HG02610 (cell line): Measurements from ENCODE around the gene MYRF.

Experiments used
- ATAC-seq: cut with Tn5 transposase; IDR thresholded peaks from one replicate; pipeline ENCODE4 v1.9.1; 2021; ENCODE audit warnings: mild to moderate bottlenecking, moderate library complexity; ENCODE audit not compliant: unreplicated experiment

MYRF gene

GRCh38 chr11:61814958-61815789, 62.7 kb downstream of the MYRF start:
- ATAC-seq: peak; percentile 50

GRCh38 chr11:61815790-61816735, 63.6 kb downstream of the MYRF start:
- ATAC-seq: peak; percentile 24

GRCh38 chr11:61816736-61817455, 64.5 kb downstream of the MYRF start, which contains the start of gene FADS1:
TSS of gene FADS1 (minus strand) at chr11:61817003. CDS start at chr11:61816929, 74 bp downstream.
- peak; percentile 43 for ATAC-seq

- ATAC-seq: no peak
Observed at GRCh38 chr11:61817471-61818202, 65.2 kb downstream of the MYRF start.

- no peak for ATAC-seq
Observed at GRCh38 chr11:61820174-61820573, 67.7 kb downstream of the MYRF start.

GRCh38 chr11:61826930-61827570, 74.6 kb downstream of the MYRF start:
- ATAC-seq: peak; percentile 1

GRCh38 chr11:61827571-61828378, 75.3 kb downstream of the MYRF start, which contains the start of gene FADS2:
TSS of gene FADS2 (plus strand) at chr11:61828300. CDS start at chr11:61828391, 91 bp downstream.
- peak; percentile 62 for ATAC-seq

GRCh38 chr11:61828379-61828628, 75.9 kb downstream of the MYRF start:
- no peak for ATAC-seq

GRCh38 chr11:61828629-61829407, 76.4 kb downstream of the MYRF start:
- no peak for ATAC-seq

- no peak for ATAC-seq
Observed at GRCh38 chr11:61829806-61830205, 77.4 kb downstream of the MYRF start.

- ATAC-seq: no peak
Observed at GRCh38 chr11:61830237-61831105, 78.0 kb downstream of the MYRF start.

GRCh38 chr11:61832207-61832606, 79.8 kb downstream of the MYRF start:
- no peak for ATAC-seq

- no peak for ATAC-seq
Observed at GRCh38 chr11:61832754-61833153, 80.3 kb downstream of the MYRF start.

- no peak for ATAC-seq
Observed at GRCh38 chr11:61833471-61833870, 81.0 kb downstream of the MYRF start.

- ATAC-seq: no peak
Observed at GRCh38 chr11:61833926-61834277, 81.5 kb downstream of the MYRF start.

- peak; percentile 88 for ATAC-seq
Observed at GRCh38 chr11:61834278-61835048, 82.0 kb downstream of the MYRF start.

GRCh38 chr11:61836193-61836592, 83.8 kb downstream of the MYRF start:
- ATAC-seq: no peak
